GDM1 (cell line): ENCODE measurements around the gene RAI14.

ENCODE experiments used
- DNase-seq: peaks from one replicate; lab custom pipeline; 2025; lab: John Stamatoyannopoulos, UW

The RAI14 gene

DNA sequence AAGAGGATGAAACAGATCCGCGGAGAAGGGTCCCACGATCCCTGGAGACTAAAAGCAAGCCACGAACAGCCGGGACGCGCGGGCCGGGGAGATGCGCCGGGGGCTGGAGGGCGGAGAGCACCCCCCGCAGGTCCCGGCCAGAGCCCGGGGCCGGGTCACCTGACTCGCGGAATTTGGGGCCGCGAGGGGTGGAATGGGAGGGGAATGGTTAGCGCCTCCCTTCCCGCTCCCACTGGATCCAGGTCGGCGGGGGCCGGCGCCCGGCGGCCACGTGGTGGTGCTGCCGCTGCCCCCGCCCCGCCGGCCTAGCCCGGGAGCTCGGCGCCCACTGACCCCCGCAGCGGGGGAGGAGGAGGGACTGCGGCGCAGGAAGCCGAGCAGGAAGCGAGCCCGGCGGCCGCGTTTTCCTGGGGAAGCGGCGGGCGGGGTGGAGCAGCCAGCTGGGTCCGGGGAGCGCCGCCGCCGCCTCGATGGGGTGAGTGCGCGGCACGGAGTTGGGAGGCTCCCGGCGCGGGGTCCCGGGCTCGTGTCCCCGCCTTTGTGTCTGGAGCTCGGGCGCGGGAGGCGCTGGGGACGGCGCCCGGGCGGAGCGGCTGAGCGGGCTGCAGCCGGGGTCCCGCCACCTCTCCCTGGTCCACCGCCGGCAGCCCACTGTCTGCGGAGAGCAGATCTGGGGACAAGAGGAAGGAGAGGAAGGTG, at the start of gene RAI14:
RAI14 (plus strand) TSS at position 328 of the 699 bp plus-strand sequence. CDS start 30,592 bp downstream, outside the sequence.
- DNase-seq = no peak

DNA sequence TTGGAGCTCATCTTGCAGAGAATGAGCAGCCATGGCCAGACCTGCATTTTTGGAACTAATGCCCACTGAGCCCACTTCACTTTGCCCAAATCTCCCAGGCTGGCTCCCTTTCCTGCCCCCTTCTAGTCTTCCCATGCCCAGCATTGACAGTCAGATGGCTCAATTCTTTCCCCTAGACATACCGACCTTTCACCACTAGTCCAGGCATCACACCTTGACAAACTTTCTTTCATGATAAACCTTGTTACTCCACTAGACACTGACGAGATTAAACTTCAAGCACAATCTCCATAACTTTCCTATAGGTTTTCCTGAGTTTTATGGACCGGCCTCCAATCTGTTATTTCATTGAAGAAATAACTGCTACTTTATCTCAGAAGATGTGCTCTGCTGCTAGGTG, 47.8 kb upstream of the RAI14 start:
- no peak for DNase-seq

DNA sequence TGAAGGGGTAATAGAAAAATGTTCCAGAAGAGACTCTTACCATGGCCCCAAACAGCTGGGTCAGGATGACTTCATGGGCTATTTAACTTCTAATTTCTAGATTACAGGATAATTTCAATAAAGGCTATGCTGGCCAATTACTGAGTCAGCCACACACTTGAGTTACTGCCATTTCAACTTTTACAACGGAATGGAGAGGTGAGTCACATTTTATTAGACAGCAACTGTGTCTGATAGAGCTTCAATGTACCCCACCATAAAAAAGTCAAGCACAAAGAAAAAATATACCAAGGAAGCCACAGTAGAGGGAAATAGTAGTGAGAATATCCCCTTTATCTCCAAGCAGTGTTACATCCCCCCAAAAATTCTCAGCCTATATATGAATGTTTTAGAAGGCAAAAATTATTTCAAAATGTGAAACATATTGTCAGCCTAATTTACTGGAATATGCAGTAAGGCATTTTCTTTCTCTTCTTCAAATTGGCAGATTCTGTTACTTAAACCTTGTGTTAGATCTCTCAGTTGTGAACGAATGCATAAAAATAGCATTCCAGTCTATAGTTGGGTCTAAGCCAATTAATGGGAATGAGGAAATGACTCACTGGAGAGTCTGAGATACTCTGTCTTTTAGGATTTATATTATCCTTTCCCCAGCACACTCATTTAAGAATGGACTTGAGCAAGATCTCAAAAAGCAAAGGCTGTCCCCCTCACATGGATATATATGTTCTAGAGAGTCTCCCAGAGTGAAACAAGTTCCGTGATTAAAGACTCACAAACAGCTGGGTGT, 47.1 kb upstream of the RAI14 start:
- no peak for DNase-seq

DNA sequence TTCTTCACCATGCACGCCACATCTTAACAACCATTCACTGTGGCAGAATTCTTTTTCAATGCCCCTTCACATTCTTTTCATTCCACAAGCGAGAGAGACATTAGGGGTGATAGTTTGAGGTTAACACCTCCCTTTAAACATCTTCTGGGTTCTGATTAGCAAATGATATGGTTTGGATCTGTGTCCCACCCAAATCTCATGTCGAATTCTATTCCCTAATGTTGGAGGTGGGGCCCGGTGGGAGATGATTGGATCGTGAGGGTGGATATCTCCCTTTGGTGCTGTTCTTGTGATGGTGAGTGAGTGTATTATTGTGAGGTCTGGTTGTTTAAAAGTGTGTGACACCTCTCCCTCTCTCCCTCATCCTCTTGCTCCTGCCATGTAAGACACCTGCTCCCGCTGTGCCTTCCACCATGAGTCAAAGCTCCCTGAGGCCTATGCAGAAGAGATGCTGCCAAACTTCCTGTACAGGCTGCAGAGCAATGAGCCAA, 46.1 kb upstream of the RAI14 start:
- no peak for DNase-seq

DNA sequence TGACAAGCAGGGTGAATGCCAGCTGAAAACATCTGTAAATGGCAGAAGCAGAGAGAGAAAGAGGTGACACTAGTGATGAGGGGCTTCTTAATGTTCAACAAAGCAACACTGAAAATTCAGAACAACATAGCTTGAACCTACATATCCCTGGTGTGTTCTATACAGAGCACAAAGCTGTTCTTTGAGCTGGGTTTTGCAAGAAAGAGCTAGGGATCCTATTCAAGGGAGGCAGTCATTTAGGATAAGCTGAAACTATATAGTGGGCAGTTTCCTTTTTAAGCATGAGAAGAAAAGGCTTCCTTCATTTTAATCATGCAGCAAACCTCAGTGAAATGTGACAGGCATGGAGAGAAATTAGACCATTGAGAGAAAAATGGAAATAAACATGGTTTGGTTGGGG, 45.6 kb upstream of the RAI14 start:
- no peak for DNase-seq

DNA sequence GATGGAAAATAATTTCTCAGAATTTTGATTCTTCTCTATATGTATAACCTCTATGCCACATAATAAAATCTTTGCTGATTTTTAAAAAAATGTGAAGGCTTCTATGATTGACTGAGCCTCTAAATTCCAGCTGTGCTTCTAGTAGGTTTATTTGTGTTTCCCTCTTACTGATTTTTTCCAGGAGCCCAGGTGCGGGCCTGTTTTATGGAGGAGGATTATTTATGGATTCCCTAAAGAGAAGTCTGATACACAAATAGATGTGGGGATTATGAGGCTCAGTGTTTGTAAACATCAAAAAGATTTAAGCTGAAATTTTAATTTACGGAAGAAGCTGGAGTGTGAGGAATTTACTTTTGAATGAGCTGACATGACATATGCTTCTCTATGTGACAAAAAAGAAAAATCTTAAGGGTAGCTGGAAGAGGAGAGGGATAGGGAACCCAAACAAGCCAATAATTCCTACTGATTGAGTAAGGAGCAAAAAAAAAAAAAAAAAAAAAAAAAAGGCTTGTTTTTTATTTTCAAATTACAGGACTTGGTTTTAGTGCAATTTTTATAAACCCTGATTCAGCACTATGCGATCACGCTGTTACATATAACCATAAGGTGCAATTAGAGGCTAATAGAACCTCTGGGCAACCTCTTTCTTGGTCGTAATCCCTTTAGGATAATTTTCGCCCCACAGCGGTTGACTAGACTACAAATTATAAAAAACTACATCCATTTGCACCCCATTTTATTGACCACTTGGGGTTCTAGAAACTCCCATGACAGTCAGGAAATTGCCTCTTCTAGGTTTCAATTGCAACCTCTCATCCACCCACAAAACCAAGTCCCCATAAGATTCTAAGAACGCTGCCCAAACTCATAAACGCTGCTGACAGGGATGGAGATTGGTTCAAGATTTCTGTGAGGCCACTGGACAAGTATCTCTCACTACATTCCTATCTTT, 44.4 kb upstream of the RAI14 start:
- DNase-seq = no peak

DNA sequence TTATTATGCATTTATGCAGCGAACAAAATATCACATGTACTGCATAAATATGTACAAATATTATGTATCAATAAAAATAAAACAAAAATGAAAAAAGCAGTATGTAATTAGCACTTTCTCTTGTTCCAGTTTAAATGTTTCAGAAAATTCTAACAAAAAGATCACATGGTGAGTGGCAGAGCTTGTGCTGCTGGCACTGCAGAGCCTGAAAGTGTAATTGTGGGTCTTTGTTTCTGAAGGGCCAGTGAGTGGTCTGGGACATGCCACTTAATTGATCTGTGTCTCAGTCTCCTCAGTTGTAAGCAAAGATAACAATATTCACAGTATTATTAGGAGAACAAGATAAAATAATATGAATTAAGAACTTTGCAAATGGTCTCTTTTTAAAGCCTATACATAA, 39.5 kb upstream of the RAI14 start:
- DNase-seq = no peak

DNA sequence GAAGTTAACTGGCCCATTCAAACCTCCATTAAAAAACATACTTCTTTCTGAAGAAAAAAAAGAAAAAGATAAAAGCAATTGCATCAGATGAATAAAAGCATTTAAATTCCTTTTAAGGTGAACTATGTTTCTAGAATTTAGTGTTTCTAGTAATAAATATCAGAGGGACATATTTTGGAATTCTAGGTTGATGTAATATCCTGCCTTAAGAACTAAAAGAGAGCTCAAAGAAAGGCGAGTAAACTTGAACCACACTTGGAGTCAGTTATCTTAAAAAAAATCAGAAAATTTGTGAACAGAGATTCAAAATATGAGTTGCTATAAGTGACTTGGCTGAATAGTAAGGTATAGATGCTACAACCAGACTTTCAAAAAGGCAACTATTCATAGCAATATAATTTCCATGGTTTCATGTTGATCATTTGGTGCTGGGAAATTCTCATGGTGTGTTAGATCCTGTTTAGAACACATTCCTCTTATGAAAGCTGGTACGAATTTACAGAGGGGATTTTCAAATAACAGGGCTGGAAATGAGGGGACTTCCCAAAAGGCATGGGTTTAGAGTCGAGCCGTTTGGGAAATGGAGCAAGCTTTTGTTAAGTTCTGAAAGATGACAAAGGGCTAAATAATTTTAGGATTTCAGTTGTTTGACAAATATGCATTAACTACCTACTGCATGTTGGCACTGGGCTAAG, 37.6 kb upstream of the RAI14 start:
- no peak for DNase-seq

DNA sequence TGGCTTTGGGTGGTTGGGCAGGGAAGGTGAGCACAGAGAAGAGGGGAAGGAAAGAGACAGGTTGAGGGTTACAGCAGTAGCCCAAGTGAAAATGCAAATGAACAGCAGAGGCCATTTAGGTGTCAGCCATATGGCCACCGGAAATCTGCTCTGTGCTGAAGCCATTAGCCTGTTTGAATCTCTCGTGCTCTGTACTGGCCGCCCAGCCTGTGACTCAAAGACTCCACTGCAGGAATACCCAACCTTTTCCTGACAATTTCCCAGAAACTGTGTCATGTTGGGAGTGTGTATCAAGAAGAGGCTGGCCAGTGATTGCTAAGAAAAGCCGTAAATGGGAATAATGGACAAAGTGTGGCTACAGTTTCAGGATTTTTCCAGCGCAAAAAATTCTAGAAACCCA, 35.9 kb upstream of the RAI14 start:
- no peak for DNase-seq

DNA sequence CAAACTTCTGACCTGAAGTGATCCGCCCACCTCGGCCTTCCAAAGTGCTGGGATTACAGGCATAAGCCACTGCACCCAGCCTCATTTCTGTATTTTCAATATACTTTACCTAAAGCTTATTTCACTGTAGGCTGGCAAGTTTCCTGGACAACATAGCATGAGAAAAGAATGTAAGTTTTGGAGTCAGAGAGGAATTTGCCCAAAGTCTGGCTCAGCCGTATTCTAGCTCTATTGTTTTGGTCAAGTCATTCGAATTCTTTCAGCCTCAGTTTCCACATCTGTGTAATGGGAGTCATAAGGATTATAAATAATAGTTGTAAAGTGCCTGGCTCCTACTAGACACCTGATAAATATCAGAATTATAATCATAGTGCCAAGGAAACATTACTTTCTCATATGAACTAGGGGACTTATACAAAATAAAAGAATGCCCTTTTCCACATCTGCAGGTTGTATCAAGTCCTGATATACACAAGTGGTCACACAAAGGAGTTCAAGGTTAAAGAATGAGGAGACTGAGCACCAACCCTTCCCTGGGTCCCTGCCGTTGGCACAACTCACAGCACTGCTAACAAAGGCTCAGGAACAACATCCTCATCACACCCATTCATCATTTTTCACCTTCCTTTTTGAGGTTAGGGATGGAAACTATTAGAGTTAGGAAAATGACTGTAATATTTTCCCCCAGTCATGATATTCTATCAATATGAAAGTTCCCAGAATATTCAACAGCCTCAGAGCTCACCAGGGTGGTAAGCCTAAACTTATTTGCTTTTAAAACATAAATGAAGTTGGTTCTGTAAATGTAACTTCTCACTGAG, 34.6 kb upstream of the RAI14 start:
- no peak for DNase-seq

DNA sequence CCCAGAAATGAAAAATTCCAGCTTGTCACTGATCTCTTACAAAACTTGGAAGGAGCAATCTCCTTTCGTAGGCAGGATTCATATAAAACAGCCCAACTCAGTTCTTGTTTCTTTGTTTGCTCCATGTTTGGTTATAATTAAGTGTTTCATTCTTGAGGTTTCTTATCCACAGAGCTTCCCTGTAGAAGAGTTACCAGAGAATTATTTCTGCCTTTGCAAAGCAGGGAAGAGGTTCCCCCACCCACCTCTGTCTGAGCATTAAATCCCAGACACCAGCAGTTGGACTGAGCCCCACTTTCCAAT, 34.1 kb upstream of the RAI14 start:
- DNase-seq = no peak

DNA sequence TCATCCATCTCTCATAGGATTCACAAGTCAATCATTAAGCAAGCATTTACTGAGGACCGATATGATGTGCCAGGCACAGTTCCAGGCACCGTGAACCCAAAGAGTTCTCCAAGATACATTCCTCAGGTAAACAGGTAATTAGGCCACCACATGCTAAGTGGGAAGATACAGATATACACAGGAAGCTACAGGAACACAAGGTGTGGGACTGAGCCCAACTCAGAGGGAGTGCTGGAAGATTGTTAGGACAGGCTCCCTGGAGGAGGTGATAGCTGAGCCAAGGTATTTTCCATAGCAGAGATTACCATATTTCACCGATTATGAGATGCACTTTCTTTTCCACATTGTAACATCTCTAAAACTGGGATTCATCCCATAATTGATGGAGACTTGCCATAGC, 31.4 kb upstream of the RAI14 start:
- no peak for DNase-seq

DNA sequence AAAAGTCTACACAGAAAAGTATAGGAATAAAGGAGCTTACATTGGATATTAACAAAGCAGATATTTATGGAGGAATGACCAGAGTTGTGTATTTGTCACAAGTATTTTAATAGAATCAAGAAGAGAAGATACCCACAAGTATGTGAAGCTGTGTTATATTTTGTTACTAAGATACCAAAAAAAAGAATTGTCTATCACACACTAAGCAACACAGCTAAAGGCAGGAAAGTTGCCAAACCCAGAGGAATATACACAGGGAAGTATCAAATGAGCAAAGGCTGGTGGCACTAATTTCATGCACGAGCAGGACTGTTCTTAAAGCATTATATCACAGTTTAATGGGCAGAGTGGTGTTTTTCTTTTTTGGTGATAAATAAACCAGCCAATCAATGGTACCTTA, 30.9 kb upstream of the RAI14 start:
- DNase-seq = no peak

DNA sequence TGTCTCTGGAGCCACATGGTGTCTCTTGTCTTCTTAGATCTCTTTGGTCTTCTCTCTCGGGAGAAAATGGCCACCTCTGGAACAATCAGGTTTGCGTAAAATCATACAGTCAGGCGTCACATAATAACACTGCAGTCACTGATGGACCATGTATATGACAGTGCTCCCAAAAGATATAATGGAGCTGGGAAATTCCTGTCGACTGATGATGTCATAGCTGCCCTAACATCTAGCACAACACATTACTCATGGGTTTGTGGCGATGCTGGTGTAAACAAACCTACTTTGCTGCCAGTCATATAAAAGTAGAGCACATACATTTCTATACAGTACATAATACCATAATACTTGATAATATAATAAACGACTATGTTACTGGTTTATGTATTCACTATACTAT, 30.1 kb upstream of the RAI14 start:
- no peak for DNase-seq

DNA sequence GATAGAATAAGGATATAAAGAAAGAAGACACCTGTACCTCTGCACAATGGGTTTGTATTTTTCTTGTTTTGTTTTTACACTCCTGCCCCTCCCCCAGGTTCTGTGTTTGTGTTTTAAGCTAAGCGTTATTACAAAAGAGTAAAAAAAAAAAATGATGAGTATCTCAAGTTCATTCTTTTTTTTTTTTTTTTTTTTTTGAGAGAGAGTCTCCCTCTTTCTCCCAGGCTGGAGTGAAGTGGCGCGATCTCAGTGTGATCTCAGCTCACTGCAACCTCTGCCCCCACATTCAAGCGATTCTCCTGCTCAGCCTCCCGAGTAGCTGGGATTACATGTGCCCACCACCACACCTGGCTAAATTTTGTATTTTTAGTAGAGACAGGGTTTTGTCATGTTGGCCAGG, 29.4 kb upstream of the RAI14 start:
- no peak for DNase-seq

DNA sequence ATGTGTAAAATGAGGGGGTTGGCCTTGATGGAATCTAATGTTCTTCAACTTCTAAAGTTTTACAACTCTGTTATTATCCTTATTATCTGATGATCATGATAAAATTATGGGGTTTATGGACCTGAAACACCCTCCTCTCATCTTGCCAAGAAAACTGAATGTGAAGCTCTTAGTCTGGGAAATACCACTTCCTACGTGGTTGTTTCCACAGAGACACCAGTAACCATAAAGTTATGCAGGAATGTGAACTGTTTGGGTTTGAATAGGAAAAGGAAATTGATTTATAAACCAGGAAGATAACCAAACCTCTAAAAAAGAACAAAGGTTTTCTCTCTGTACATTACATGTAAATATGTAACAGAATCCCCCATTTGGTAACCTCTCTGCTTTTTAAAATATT, 28.3 kb upstream of the RAI14 start:
- no peak for DNase-seq

DNA sequence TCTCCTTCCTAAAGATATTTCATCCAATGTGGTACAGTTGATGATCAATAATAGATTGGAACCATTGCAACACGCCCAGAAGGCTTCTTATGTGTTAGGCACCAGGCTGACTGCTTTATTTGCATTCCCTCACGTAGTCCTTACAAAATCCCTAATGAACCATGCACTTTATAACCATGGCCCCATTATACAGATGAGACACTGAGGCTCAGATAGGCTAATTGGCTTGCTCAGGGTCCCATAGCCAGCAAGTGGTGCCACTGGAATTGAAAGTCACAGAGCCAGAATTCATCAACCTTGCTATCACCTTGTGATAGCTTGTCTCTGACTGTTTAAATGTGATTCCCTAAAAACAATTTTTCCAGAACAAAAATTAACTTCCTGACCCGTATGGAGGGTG, 27.8 kb upstream of the RAI14 start:
- no peak for DNase-seq

DNA sequence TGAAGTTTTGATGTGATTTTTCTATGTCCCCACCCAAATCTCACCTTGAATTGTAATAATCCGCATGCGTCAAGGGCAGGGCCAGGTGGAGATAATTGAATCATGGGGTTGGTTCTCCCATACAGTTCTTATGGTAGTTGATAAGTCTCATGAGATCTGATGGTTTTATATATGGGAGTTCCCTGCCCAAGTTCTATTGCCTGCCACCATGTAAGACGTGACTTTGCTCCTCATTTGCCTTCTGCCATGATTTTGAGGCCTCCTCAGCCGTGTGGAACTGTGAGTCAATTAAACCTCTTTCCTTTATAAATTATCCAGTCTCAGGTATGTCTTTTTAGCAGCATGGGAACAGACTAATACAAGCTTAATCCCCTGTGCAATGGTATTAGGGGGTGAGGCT, 25.5 kb upstream of the RAI14 start:
- no peak for DNase-seq

DNA sequence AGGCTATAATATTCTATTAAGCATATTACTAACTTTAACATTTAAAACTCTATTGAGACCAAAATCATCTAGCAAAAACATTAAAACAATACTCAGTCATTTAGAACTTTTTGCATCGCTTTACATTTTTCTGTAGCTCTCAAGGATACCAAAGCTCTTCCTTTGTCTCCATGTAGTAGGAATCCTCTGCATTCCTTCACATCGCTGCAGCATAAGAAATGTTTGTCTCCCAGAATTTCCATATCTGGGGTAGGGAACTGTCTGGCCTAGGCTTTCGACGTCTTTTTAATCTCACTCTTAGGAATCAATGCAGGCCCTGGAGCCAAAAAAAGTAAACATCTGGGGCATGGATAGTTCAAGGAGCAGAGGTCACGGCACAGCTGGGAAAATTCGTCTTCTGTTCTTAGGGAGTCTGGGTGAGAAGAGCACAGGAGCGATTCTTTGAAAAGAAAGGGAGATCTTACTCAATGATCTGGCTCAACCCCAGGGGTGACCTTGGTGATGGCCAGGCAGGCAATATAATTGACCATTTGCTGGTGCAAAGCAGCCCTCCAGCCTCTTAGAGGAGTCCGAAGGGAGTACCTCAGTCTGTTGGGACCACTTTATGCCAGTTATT, 23.2 kb upstream of the RAI14 start:
- no peak for DNase-seq

DNA sequence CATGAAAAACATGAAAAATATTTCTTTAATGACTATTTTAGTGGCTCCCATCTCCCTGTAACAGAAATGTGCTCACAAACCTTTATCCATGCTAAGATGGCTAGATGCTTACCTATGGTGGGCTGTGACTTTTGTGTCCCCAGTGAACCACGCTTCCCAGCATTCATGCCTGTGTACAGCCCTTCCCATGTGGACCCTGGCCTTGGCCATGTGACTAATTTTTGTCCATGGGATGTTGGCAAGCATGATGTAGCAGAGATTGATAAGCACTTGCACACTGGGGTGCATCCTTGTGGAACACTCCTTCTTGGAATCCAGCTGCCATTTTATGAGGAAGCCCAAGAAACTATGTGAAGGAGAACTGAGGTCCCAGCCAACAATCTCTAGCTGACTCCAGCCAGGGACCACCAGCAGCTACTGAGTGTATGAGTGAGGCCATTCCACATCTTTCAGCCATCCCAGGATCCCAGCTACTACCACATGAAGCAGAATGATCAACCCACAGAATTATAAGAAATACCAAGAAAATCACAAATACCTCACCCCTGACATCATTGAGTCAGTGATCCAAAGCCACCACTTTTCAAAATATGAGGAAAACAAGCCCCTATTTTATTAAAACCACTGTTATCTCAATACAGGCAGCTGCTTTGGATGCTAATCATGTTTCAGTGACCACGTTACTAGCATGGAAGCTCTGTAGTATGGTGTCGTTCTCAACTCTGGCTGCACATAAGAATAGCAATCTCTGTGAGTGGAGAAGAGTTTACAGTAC, 16.1 kb upstream of the RAI14 start:
- DNase-seq = no peak
